ENCODE data around the gene TNFRSF8.

GRCh38 chr1:12183095-12183794 is 120.1 kb downstream of the TNFRSF8 start:
- TF ChIP-seq, protein P1, sequence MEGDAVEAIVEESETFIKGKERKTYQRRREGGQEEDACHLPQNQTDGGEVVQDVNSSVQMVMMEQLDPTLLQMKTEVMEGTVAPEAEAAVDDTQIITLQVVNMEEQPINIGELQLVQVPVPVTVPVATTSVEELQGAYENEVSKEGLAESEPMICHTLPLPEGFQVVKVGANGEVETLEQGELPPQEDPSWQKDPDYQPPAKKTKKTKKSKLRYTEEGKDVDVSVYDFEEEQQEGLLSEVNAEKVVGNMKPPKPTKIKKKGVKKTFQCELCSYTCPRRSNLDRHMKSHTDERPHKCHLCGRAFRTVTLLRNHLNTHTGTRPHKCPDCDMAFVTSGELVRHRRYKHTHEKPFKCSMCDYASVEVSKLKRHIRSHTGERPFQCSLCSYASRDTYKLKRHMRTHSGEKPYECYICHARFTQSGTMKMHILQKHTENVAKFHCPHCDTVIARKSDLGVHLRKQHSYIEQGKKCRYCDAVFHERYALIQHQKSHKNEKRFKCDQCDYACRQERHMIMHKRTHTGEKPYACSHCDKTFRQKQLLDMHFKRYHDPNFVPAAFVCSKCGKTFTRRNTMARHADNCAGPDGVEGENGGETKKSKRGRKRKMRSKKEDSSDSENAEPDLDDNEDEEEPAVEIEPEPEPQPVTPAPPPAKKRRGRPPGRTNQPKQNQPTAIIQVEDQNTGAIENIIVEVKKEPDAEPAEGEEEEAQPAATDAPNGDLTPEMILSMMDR (conservative IDR thresholded peaks at IDR 0.05 in 1 of 2, IDR thresholded peaks at IDR 0.05 in 1 of 2; ENCODE audit: low read depth in 1 of 2, low read length in 2 of 2) = no peak
- TF ChIP-seq EZH2 (IDR thresholded peaks at IDR 0.05; ENCODE audit: low read length, missing control alignments) = no peak
